ENCODE measurements around the gene MACROD2.

GRCh38 chr20:14191559-14191958 lies 196.2 kb downstream of the MACROD2 start:
- no peak for TF ChIP-seq EP300 (IDR thresholded peaks at IDR 0.05)
- no peak for TF ChIP-seq CTCF (IDR thresholded peaks at IDR 0.05)
